Subcutaneous abdominal adipose tissue (tissue), 5 donors: ENCODE results near the gene AHR.
A peak's percentile ranks its signal among the peaks of the same experiment; 100 is the strongest.

Experiments used
- H3K27ac ChIP-seq: one replicate; pipeline ENCODE4 v1.7.0; 2013; ENCODE audit warnings: low read depth, mild to moderate bottlenecking, inconsistent platforms, low read length, moderate library complexity
- H3K27me3 ChIP-seq, 5 donors: one replicate each; pipeline ENCODE4 v1.7.0; 2013; ENCODE audit warnings: low read length in 5 of 5, inconsistent platforms in 1 of 5; ENCODE audit not compliant: control insufficient read depth in 5 of 5, insufficient read depth in 4 of 5
- H3K36me3 ChIP-seq, 5 donors: one replicate each; pipeline ENCODE4 v1.7.0; 2013; ENCODE audit warnings: low read length in 5 of 5; ENCODE audit not compliant: control insufficient read depth in 5 of 5, insufficient read depth in 5 of 5
- H3K4me1 ChIP-seq, 5 donors: one replicate each; pipeline ENCODE4 v1.7.0; 2013; ENCODE audit warnings: low read length in 5 of 5, mild to moderate bottlenecking in 3 of 5, moderate library complexity in 1 of 5; ENCODE audit not compliant: control insufficient read depth in 5 of 5, insufficient read depth in 5 of 5
- H3K4me3 ChIP-seq, 5 donors: one replicate each; pipeline ENCODE4 v1.7.0; 2013; ENCODE audit warnings: low read length in 5 of 5, low read depth in 1 of 5
- H3K9ac ChIP-seq, 5 donors: one replicate each; pipeline ENCODE4 v1.7.0; 2013; ENCODE audit warnings: low read length in 5 of 5, mild to moderate bottlenecking in 4 of 5, moderate library complexity in 3 of 5
- H3K9me3 ChIP-seq, 5 donors: one replicate each; pipeline ENCODE4 v1.7.0; 2013; ENCODE audit warnings: low read length in 5 of 5; ENCODE audit not compliant: control insufficient read depth in 5 of 5
- donor health status: healthy.
- donor health status: healthy.
- donor health status: healthy.
- donor health status: healthy.
- donor health status: healthy.

Gene AHR

DNA sequence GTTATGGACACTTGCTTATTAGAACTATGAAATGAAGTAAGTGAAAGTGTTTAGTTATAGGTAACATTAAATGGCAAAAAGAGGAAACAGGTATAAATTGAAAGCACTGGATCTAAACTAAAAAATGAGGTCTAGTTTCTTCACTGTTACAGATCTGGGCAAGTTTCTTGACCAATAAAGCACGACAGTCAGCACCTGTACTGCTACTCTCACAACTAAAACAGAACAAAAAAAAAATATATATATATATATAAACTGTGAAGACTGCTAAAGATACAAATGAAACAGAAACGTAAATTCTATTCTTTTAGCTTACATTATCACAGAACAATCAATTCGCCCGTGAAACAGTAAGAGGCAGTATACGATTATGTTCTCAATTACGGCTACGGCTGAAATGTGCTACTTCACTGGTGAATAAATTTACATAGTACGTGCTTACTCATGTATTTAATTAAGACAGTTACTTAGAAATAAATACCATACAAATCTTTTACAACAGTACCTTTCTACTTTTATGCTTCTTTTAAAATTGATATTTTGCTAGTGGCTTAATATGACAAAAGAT is 4.2 kb downstream of the AHR start:
- Histone ChIP-seq H3K27ac (peak overlapping the region; percentile 38), H3K4me3 (peak overlapping the region in 4 of 5 donors; percentile 27 to 58 (median 30)), H3K9ac (peak overlapping the region in 1 of 5 donors; percentile 72)

DNA sequence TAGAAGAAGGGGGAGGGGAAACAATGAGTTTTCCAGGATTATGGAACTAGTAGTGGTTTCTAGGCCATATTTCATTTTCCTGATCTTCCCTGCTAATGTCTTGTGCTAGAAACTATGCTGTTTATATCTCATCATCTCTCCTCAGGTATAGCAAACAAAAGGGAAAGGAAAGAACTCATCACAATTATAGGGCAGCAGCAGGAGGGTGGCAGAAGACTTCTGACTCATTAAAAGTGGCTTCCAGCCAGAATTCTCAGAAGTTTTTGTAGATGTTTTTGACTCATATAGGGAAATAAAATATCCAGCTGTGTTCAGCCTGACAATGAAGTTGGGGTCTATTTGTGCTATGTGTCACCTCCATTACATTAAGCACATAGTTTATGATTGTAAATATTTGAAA is 6.5 kb downstream of the AHR start:
- H3K36me3 ChIP-seq: peaks cover 0 to 2% (median 0%) of the 10 kb centered on the region in 5 donors
- H3K27ac ChIP-seq: peak overlapping the region; percentile 85
- peak overlapping the region in 1 of 5 donors; percentile 30 for H3K9ac ChIP-seq
- H3K27me3 ChIP-seq: no peaks in the 10 kb centered on the region
- peaks cover 6 to 59% (median 49%) of the 10 kb centered on the region in 5 donors for H3K4me1 ChIP-seq
- no peaks in the 10 kb centered on the region for H3K9me3 ChIP-seq
- peak overlapping the region in 3 of 5 donors; percentile 16 to 28 (median 26) for H3K4me3 ChIP-seq

More for the DNA sequence above, 4.2 kb downstream of the AHR start:
- Histone ChIP-seq H3K36me3 (no peaks in the 10 kb centered on the region), H3K27me3 (no peaks in the 10 kb centered on the region), H3K9me3 (peaks cover 0 to 2% (median 0%) of the 10 kb centered on the region in 5 donors), H3K4me1 (peaks cover 6 to 54% (median 44%) of the 10 kb centered on the region in 5 donors)

DNA sequence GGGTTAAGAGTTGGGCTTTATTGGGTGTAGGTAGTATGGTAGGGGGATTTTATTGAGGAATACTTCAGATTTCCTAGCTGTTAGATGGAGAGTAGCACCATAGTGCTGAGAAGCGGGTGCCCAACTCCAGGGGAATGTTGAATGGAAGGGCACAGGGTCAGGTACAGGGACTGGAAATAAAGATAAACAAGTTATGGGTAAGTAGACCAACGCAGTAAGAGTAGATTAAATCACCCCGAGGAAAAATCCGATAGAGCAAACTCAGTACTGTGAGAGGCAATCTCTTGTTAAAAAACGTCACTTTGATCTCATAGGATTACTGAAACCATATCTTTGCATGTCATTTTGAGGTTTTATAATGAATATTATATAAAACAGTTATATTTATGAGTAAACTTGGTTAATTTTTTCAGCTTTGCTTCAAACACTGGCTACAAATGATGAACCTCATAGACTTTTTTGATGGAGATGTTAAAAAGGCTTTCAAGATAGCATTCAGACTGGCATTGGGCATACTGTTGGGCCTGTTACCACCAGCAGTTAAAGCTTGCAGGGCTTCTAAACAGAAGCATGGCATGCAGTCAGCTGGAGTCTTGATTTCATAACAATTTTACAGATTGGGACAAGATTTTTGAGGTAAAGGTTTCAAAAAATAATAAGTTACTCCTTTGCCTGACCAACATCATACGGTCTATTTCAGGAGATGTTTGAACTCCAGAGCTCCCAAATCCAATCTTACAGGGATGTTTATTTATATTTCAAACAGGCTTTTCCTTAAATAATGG is 7.1 kb downstream of the AHR start:
- H3K4me1 ChIP-seq: peaks cover 6 to 58% (median 47%) of the 10 kb centered on the region in 5 donors
- no peak overlapping the region for H3K4me3 ChIP-seq
- peak overlapping the region in 1 of 5 donors; percentile 30 for H3K9ac ChIP-seq

DNA sequence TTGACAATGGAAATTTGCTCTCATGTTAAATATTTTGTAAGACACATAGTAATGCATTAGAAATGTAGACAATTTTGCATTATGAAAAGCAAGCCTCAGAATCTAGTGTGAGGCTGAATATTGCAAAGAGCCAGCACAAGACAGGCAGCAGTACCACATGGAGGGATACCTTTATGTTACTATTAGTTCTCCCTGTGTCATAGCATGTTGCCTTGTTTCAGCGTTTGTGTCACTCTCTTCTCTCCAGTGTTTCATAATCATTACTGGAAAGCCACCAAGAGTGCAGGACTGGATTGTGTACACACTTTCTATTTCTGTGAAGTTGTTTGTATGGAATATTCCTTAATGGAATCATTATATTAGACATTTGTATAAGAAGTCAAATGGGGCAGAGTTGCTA is 8.5 kb downstream of the AHR start:
- Histone ChIP-seq H3K27ac (peak overlapping the region; percentile 85), H3K9me3 (no peaks in the 10 kb centered on the region), H3K4me3 (peak overlapping the region; percentile 29 to 59 (median 45)), H3K27me3 (no peaks in the 10 kb centered on the region), H3K36me3 (peaks cover 4 to 13% (median 9%) of the 10 kb centered on the region in 5 donors), H3K9ac (peak overlapping the region; percentile 59 to 85 (median 65)), H3K4me1 (peaks cover 6 to 53% (median 44%) of the 10 kb centered on the region in 5 donors)

More for the DNA sequence above, 7.1 kb downstream of the AHR start:
- Histone ChIP-seq H3K9me3 (no peaks in the 10 kb centered on the region), H3K27ac (peak overlapping the region; percentile 85), H3K27me3 (no peaks in the 10 kb centered on the region), H3K36me3 (peaks cover 0 to 2% (median 0%) of the 10 kb centered on the region in 5 donors)

DNA sequence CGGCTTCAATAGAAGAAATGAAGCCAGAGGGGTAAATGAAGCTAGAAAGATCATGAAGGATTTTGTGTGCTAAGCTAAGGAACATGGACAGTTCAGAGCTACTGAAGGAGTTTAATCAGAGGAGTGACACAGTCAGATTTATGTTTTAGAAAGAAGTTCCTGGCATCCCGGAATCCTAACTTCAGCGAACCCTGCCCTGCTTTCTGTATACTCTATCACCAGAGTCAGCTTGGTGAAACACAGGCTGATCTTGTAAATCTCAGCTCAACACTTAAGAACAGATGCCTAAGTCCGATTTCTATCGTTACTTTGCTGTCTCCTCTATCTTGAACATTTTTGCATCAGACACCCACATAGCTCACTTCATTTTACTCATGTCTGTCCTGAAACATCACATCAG is 9.1 kb downstream of the AHR start:
- Histone ChIP-seq H3K27me3 (no peaks in the 10 kb centered on the region), H3K4me1 (peaks cover 6 to 59% (median 45%) of the 10 kb centered on the region in 5 donors), H3K9me3 (no peaks in the 10 kb centered on the region), H3K36me3 (peaks cover 5 to 14% (median 12%) of the 10 kb centered on the region in 5 donors), H3K9ac (peak overlapping the region; percentile 59 to 85 (median 65)), H3K27ac (peak overlapping the region; percentile 85), H3K4me3 (peak overlapping the region; percentile 29 to 59 (median 45))

DNA sequence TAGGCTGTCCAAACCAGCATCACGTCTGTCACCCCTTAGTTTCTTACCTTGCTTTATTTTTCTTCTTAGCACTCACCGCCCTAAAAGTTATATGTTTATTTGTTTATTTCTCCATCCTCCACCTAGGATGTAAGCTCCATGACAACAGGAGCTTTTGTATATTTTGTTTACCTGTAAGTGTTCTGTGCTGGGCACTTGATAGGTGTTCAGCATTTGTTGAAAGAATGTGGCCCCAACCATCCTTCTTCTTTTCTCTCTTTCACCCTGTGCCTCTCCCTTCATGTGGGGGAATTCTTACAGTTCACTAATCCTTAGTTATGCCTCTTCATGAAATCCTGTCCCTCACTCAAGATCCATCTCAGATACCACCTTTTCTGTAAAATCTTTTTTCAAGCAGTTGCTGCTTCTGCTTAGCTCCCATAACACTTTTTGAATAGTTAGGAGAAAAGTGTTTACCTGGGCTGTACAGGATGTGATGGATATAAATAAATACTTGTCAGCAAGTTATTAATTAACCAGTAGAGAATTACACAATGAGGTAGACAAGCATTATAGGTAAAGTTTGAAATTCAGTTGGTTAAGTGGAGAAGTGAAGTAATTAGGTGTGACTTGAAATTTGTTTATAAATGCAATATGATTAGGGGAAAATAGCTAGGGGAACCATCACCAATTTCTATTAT is 9.7 kb downstream of the AHR start:
- Histone ChIP-seq H3K27ac (peak overlapping the region; percentile 85), H3K9ac (peak overlapping the region in 4 of 5 donors; percentile 49 to 85 (median 67)), H3K36me3 (peaks cover 5 to 14% (median 13%) of the 10 kb centered on the region in 5 donors), H3K9me3 (no peaks in the 10 kb centered on the region), H3K4me1 (peaks cover 6 to 64% (median 46%) of the 10 kb centered on the region in 5 donors), H3K27me3 (no peaks in the 10 kb centered on the region), H3K4me3 (peak overlapping the region in 4 of 5 donors; percentile 29 to 59 (median 48))

DNA sequence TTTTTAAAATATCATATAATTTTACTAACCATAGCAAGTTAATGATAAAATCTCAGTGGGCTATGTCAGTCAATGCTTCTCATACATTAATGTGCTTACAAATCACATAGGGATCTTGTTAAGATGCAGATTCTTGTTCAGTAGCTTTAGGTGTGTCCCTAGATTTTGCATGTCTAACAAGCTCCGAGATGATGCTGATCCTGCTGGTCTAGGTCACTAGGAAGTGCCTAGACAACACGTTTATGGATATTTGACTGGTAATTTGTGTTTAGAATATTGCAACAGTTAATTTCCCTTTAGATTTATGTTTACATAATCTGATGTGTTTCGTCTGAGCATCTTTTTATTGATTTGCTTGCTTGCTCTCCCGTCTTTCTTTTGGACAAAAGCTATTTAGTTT is 12.7 kb downstream of the AHR start:
- Histone ChIP-seq H3K36me3 (peaks cover 5 to 17% (median 13%) of the 10 kb centered on the region in 5 donors), H3K9ac (no peak overlapping the region), H3K27ac (peak overlapping the region; percentile 33), H3K27me3 (no peaks in the 10 kb centered on the region), H3K9me3 (no peaks in the 10 kb centered on the region), H3K4me1 (peaks cover 6 to 40% (median 21%) of the 10 kb centered on the region in 5 donors), H3K4me3 (no peak overlapping the region)

DNA sequence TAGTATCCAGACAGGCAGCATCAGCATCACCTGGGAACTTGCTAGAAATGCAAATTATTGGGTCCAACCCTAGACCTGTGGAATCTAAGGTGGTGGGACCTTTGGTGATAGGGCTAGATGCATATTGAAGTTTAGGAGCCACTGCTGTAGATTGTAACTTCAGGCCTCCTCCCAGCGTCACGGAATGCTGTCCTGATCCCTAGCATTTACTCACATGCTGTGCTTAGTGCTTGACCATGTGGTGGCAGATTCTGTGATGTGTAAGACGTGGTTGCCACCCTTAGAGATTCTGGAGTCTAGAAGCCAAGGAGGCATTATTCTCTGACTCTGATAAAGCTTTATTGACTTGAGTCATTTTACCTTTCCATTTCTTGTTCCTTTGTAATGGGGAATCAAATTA is 13.5 kb downstream of the AHR start:
- Histone ChIP-seq H3K9ac (no peak overlapping the region), H3K27me3 (no peaks in the 10 kb centered on the region), H3K4me3 (no peak overlapping the region), H3K4me1 (peaks cover 1 to 33% (median 15%) of the 10 kb centered on the region in 5 donors), H3K9me3 (no peaks in the 10 kb centered on the region), H3K36me3 (peaks cover 7 to 19% (median 13%) of the 10 kb centered on the region in 5 donors), H3K27ac (peak overlapping the region; percentile 14)

DNA sequence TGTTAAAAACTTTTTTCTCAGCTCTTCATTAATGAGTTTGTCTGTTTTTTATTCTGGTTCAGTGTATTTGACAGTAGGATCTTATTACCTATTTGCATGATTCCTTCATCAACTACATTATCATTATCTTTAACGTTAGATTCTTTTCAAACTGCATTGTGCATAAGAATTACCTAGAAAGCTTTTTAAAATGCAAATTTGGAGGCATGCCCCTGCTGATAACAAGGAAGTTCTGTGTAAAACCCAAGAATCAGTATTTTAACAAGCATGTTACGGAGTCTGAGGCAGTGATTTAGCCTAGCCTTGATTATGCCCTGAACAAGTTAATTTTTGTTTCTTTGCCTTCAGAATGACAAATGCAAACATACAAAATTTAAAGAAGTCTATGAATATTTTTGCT is 14.2 kb downstream of the AHR start:
- peaks cover 0 to 28% (median 8%) of the 10 kb centered on the region in 5 donors for H3K4me1 ChIP-seq
- H3K9ac ChIP-seq: no peak overlapping the region
- no peak overlapping the region for H3K4me3 ChIP-seq
- no peaks in the 10 kb centered on the region for H3K9me3 ChIP-seq
- peaks cover 7 to 19% (median 13%) of the 10 kb centered on the region in 5 donors for H3K36me3 ChIP-seq
- no peaks in the 10 kb centered on the region for H3K27me3 ChIP-seq
- peak overlapping the region; percentile 11 for H3K27ac ChIP-seq
